AG09319 (cell line): Measurements from ENCODE around the gene TMEM109.
A peak's percentile ranks its signal among the peaks of the same experiment; 100 is the strongest.

Source experiments
- DNase-seq: peaks from one replicate; pipeline ENCODE4 v3.0.0-alpha.2; 2010; ENCODE audit warnings: low read depth; ENCODE audit errors: extremely low read depth
- CTCF ChIP-seq: IDR thresholded peaks from 2 replicates; pipeline ENCODE4 v1.5.1; 2011; ENCODE audit warnings: low read depth, mild to moderate bottlenecking, inconsistent platforms, low read length, moderate library complexity

The TMEM109 gene

GRCh38 chr11:60897496-60897895, 16.5 kb upstream of the TMEM109 start:
- DNase-seq = no peak
- no peak for TF ChIP-seq CTCF

GRCh38 chr11:60899046-60899936, 14.7 kb upstream of the TMEM109 start:
- DNase-seq = peak; percentile 27
- peak; percentile 98 for TF ChIP-seq CTCF

- TF ChIP-seq CTCF = no peak
These were observed 14.0 kb upstream of the TMEM109 start for GRCh38 chr11:60899977-60900376.

GRCh38 chr11:60900673-60901404, 13.1 kb upstream of the TMEM109 start:
- no peak for DNase-seq

More at GRCh38 chr11:60899977-60900376, 14.0 kb upstream of the TMEM109 start:
- no peak for DNase-seq

GRCh38 chr11:60902625-60903024, 11.3 kb upstream of the TMEM109 start:
- DNase-seq = no peak
- no peak for TF ChIP-seq CTCF

More at GRCh38 chr11:60900673-60901404, 13.1 kb upstream of the TMEM109 start:
- no peak for TF ChIP-seq CTCF

GRCh38 chr11:60905047-60905446, 8.9 kb upstream of the TMEM109 start:
- no peak for DNase-seq
- no peak for TF ChIP-seq CTCF

- TF ChIP-seq CTCF = no peak
- no peak for DNase-seq
These were observed 8.3 kb upstream of the TMEM109 start for GRCh38 chr11:60905551-60906113.
